Activated T-helper 9 cell treated with anti-CD3 and anti-CD28 coated beads, Interleukin-2, amount 50 U/mL, for 16 hours (primary cell): ENCODE results near the gene ITGA2B.
"Not testable (repeated sequence)": the region's sequence is repeated elsewhere in the genome, so short reads cannot be mapped to it uniquely, and the experiment has no call there.

Experiments used
- DNase-seq: peaks from one replicate; pipeline ENCODE4 v3.0.0-alpha.2; 2020; ENCODE audit warnings: low read depth

Gene ITGA2B

DNA sequence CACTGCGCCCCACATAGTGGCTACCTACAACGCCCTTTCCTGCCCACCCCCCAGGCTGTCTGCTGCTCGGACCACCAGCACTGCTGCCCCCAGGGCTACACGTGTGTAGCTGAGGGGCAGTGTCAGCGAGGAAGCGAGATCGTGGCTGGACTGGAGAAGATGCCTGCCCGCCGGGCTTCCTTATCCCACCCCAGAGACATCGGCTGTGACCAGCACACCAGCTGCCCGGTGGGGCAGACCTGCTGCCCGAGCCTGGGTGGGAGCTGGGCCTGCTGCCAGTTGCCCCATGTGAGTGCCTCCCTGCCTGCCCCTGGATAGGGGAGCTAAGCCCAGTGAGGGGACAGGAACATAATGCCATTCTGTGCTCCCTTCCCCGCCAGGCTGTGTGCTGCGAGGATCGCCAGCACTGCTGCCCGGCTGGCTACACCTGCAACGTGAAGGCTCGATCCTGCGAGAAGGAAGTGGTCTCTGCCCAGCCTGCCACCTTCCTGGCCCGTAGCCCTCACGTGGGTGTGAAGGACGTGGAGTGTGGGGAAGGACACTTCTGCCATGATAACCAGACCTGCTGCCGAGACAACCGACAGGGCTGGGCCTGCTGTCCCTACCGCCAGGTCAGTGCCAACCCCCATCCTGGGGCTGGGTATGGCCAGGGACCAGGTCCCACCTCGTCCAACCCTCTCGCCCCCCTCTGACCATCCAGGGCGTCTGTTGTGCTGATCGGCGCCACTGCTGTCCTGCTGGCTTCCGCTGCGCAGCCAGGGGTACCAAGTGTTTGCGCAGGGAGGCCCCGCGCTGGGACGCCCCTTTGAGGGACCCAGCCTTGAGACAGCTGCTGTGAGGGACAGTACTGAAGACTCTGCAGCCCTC is 37.3 kb downstream of the ITGA2B start:
- DNase-seq = no peak

DNA sequence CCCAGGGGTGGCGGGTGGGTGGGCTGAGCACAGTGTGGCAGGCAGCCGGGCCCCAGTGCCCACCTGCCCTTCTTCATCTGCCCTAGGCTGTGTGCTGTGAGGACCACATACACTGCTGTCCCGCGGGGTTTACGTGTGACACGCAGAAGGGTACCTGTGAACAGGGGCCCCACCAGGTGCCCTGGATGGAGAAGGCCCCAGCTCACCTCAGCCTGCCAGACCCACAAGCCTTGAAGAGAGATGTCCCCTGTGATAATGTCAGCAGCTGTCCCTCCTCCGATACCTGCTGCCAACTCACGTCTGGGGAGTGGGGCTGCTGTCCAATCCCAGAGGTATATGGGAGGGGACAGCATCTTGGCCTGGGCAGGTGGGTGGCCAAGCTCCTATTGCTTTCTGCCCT is 38.0 kb downstream of the ITGA2B start:
- DNase-seq = no peak

DNA sequence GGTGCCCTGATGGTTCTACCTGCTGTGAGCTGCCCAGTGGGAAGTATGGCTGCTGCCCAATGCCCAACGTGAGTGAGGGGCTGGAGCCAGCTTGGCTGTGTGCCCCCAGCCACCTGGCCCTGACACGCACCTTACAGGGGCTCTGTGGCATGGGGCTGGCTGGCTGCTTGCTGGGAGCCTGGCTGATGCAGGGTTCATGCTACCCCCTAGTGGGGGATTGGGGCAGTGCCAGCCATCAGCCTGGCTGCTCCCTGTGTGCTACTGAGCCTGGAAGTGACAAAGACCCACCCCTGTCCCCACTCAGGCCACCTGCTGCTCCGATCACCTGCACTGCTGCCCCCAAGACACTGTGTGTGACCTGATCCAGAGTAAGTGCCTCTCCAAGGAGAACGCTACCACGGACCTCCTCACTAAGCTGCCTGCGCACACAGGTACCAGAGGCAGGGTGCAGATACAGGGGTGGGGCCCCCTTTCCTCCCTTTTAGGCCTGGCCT is 38.7 kb downstream of the ITGA2B start:
- DNase-seq = peak; percentile 57

DNA sequence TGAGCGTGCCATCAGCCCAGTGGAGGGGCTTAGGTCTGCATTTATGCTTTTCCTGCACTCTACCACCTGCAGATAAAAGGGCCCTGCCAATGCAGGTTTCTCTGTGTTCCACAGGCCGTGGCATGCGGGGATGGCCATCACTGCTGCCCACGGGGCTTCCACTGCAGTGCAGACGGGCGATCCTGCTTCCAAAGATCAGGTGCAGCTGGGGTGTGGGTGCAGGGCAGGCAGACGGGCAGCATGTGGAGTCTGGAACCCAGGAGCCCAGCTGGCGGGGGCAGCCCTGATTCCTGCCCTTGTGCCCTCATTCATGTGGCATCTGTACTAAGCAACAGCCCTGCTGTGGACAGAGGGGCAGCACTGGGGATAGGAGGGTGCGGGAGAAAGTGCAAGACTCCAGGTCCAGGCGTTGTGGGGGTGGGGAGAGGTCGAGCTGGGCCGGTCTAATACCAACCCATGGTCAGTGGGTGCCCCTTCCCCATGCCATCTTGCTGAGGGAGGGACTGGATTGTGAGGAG is 39.8 kb downstream of the ITGA2B start:
- no peak for DNase-seq

DNA sequence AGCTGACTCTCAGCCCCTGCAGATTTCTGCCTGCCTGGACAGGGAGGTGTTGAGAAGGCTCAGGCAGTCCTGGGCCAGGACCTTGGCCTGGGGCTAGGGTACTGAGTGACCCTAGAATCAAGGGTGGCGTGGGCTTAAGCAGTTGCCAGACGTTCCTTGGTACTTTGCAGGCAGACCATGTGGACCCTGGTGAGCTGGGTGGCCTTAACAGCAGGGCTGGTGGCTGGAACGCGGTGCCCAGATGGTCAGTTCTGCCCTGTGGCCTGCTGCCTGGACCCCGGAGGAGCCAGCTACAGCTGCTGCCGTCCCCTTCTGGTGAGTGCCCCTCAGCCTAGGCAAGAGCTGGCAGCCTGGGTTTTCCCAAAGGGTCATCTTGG is 40.5 kb downstream of the ITGA2B start:
- no peak for DNase-seq

DNA sequence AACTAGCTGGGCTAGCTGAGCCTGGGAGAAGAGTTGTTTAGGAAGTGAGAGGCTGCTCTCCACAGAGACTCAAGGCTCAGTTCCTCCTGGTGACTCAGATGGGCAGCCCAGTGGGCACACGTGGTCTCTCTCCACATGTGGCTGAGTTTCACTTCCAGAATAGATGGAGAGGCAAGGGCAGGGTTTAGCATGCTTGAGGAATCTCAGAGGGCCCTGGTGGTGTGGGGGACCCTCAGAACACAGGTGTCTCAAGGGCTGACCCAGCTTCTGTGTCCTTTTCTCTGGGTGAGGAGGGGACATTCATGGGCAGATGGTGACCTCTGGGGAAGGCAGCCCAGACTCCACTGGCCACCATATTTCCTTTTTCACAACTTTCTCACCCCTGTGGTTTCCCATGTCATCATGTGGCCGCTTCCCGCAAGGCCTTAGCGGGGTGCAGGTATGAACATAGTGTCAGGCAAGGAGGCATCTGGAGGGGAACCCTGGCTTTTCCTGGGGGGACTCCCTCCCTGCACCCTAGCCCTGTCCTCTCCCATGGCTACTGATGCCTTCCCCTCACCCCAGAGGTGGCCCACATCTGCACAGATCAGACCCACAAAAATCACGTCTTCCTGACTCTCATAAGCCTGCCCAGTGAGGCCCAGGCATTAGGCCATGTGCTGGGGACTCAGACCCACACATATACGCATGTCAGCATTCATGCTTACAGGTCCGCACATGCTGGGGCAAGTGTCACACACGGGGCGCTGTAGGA is 41.0 kb downstream of the ITGA2B start:
- DNase-seq = no peak

DNA sequence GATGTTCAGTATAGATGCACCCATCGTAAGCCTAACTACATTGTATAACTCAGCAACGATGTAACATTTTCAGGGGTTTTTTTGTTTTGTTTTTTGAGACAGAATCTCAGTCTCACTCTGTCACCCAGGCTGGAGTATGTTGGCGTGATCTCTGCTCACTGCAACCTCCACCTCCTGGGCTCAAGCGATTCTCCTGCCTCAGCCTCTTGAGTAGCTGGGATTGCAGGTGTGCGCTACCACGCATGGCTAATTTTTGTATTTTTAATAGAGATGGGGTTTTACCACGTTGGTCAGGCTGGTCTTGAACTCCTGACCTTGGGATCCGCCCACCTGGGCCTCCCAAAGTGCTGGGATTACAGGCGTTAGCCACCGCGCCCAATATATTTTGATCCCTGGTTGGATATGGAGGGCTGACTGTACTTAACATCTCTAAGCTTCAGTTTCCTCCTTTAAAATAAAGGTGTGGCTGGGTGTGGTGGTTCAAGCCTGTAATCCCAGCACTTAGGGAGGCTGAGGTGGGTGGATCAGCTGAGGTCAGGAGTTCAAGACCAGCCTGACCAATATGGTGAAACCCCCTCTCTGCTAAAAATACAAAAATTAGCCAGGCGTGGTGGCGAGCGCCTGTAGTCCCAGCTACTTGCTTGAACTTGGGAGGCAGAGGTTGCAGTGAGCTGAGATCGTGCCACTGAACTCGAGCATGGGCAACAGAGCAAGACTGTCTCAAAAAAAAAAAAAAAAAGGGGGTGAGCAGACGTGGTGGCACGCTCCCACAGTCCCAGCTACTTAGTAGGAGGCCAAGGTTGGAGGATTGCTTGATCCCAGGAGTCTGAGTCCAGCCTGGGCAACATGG is 42.0 kb downstream of the ITGA2B start:
- not testable (repeated sequence) for DNase-seq

DNA sequence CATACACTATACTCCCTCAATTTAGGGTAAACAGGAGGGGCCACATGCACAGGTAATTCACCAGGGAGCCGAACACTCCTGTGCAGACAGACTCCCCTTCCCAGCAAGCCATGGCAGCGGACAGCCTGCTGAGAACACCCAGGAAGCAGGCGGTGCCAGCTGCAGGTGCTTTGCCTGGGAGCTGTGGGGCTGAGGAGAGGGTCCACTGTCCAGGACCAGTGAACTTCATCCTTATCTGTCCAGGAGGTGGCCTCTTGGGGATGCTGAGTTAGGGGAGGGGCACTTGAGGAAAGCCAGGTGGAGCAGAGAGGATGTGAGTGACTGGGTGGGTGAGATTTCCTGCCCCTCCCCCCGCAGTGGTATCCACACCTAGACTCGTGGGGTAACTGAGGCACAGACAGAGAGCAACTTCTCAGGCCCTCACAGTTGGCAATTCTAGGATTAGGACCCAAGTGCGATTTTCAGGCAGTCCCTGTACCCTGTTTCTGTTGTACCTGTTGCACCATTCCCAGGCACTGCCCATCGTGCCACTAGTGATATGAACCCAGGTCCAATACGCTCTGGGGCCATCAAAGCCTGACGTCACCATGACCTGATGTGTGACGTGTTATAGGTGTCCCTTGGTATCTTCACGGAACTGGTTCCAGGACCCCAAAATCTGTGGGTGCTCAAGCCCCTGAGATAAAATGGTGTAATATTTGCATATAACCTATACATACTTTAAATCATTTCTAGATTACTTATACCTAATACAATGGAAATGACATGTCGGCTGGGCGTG is 43.2 kb downstream of the ITGA2B start:
- no peak for DNase-seq

DNA sequence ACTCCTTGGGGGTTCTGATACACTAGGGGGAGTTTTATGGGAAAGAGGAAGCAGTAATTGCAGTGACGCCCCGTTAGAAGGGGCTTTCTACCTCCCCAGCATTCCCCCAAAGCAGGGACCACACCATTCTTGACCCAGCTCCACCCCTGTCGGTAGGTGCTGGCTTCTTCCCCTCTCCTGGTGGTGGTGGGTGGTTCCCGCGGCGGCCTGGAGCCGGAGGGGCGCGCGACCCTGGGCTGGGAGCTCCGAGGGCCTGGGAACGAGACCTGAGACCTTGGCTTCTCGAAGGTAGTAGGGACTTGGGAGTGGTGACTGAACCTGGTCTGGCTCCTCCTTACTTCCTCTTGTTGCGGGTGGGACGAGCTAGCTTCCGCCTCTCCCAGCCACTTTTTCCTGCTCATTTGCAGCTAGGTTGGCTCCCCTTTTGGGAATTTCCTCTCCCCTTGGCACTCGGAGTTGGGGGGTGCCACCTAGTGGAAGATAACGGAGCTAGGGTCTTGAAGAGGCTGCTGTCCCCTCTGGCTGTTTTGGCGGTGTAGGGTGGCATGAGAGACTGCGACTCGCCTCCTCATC is 43.9 kb downstream of the ITGA2B start:
- peak; percentile 34 for DNase-seq

DNA sequence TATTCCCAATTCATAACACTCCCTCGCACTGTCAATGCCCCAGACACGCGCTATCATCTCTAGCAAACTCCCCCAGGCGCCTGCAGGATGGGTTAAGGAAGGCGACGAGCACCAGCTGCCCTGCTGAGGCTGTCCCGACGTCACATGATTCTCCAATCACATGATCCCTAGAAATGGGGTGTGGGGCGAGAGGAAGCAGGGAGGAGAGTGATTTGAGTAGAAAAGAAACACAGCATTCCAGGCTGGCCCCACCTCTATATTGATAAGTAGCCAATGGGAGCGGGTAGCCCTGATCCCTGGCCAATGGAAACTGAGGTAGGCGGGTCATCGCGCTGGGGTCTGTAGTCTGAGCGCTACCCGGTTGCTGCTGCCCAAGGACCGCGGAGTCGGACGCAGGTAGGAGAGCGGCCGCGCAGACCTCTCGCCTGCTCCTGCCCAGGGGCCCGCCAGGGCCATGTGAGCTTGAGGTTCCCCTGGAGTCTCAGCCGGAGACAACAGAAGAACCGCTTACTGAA is 44.5 kb downstream of the ITGA2B start, which contains the start of gene GRN:
Gene GRN, plus strand, starts transcription at position 364 of the 515 bp plus-strand sequence. CDS start 3,863 bp downstream, outside the sequence.
- DNase-seq = peak; percentile 71

DNA sequence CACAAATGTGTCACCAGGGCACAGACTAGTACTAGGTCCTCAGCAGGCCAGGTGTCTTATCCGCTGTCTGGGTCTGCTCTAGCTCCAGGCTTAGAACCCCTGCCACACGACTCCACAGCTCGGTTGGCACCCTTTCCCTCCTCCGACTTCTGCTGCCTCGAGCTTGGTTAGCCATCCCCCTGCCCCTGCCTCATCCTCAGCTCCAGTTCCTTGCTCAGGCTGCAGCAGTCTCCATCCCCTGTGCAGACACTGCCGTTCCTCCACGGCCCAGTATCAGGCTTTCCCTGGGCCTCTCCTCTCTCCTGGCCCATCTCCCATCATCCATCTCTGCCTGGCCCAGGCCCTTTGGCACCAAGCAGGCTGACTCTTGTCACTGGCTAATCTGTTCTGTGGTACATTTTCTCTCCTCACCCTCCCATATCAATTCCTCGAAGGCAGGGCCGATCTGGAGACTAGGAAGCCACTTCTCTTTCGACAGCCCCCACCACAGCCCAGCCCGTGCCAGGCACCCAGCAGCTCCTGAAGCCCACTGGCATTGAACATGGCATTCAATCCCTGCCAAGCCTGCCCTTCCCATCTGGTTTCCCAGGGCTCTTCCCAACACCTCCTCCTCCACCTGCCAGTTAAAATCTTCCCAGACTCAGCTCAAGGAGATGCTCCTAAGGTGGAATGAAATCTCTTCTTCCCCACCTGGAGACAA is 45.8 kb downstream of the ITGA2B start:
- no peak for DNase-seq

DNA sequence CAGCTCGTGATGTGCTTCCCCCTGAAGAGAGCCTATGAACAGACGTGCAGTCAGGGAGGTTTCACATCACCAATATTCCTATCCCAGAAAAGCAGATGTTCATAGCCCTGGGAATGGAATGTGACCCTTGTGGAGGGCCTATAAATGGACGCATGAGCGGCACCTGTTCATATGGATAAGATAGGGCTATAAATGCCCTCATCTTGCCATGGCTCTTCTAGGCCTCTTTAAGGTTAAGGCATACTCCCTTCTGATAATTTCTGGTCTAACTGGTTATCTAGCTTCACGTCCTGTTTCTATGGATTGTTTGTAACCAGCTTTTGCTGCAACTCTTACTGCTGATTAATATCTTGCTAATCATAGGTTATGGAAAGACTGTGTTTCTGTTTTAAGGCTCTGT is 48.9 kb downstream of the ITGA2B start:
- not testable (repeated sequence) for DNase-seq

DNA sequence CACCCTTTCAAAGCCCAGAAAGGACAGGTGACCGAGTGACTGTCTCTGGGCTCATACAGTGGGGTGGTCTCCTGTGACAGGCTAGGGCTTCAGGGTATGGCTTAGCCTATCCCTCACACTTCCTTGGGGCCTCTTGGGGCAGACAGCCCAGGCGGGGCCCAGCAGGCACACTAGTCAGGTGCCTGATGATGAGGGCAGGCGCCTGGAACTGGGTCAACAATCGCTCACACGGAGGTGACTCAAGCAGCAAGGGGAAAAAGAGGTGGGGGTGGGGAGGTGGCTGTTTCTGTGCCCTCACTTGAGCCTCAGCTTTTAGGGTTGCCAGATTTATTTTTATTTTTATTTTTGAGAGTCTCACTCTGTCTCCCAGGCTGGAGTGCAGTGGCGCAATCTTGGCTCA is 50.7 kb downstream of the ITGA2B start:
- DNase-seq = no peak

DNA sequence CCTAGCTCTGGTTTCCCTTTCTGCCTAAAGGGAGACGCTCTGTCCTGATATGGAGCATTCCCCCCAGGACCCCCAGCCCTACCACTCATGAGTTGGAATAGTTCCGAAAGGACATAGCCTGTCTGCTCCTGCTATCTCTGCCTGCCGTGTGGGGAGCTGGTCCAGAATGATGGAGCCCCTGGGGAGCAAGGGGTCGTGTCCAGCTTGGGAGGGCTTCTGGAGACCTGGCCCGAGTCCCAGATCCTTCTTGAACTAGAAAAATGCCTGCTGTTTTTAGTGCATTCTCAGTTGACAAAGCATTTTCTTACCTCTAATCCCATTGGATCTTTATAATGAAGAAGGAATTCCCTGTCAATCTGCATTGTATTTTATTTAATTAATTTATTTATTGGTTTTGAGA is 53.5 kb downstream of the ITGA2B start:
- DNase-seq = no peak

DNA sequence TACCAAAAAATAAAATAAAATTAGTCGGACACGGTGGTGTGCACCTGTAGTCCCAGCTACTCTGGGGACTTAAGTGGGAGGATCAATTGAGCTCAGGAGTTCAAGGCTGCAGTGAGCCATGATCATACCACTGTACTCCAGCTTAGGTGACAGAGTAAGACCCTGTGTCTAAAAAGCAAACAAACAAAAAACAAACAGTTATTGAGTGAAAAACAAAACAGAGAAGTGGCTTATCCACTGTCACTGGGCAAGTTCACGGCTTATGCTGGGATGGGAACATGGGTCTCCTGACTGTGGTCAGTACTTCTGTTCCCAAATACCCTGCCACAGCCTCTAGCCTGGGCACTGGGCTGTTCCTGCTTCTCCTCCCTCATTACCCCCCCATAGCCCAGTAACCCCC is 53.9 kb downstream of the ITGA2B start:
- DNase-seq = no peak

DNA sequence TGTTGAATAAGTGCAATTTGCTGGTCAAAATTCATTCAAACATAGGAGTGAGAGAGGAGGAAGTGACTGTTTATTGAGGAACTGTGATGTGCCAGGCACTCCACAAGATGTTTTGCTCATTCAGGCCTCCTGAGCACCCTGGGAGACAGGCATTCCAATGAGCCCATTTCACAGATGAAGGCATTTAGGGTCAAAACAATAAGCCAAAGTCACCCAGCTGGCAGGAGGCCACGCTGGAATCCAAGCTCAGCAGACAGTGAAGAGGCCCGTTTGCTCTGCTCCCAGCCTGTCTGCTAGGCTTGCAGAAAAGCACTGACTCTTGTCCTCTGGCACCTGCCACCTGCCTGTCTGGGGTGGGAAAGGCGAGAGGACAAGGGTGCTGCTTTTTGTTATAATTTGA is 54.7 kb downstream of the ITGA2B start:
- DNase-seq = no peak

DNA sequence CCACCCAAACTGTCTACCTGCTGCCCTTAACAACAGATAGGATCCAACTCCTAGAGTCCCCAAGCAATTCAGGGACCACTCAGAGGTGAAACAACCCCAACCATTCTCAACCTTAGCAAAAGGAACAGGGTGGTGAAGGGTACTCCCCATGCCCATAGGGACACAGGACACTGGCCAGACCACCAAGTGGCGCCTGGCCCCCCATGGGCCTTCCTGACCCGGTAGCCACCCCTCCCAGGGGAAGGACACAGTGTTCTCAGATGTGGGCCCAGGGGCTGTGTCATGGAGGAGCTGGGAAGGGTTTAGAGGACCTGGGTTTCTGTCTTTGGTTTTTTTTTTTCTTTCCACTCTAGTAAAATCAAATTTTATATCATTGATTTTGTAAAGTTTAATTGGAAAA is 55.1 kb downstream of the ITGA2B start:
- no peak for DNase-seq

DNA sequence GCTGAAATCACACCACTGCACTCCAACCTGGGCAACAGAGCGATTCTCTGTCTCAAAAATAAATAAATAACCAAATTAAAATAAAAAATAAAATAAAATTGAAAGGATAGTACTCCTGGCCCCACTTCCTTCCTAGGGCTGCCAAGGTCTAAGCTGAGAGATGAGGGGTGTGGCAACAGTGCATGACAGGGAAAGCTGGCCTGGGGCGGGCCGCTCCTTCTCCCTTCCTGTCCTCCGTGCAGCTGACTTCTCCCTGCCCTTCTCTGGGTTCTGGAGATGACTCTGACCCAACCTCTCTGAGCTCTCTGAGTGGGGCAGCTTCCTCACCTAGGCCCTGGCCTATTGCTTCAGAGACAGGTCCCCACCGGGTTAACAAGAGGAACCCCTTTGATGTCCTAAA is 56.1 kb downstream of the ITGA2B start:
- DNase-seq = no peak

DNA sequence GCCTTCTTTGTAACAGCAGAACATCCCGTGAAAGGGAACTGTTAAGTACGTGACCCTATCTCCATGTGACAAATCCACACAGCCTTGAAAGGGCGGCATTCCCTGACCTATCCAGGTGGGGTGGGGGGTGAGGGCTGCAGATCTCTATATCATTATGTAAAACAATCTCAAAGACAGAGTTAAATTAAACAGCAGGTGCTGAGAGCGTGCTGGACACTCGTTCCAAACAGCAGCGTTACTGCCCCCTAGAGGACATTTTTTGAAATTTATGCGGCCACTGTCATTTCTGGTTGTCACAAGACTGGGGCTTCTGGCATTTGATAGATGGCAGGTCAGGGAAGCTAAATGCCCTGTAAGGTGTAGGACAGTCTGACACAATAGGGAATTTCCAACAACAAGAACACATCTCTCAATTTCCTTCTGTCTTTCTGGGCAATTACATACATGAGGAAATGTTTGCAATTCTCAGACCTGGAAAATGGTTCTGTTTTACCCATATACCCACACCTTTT is 58.1 kb downstream of the ITGA2B start:
- peak; percentile 40 for DNase-seq

DNA sequence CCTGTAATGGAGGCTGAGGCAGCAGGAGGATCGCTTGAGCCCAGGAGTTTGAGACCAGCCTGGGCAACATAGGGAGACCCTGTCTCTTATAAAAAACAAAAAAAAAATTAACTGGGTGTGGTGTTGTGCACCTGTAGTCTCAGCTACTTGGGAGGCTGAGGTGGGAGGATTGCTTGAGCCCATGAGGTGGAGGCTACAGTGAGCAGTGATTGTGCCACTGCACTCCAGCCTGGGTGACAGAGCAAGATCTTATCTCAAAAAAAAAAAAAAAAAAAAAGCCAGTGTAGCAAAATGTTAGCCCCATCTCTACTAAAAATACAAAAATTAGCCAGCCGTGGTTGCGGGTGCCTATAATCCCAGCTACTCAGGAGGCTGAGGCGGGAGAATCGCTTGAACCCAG is 59.2 kb downstream of the ITGA2B start:
- DNase-seq = not testable (repeated sequence)
